PC-9 (cell line): ENCODE measurements around the gene ZBED1. TPM values are rescaled to one million over a fixed set of nuclear protein-coding genes. Genes with fewer than 3 reads are reported as not detected.

Experiments used
- BruUV-seq: library from RNA; stranded (reverse); fragments of 400-500 nt; replicated peaks from 2 replicates; lab custom pipeline; 2021; lab: Mats Ljungman, UMichigan
- CTCF ChIA-PET: fragments of 300-600 bp; sonication (Branson Sonifier 250); formaldehyde crosslinking; loops from one replicate; lab custom pipeline; 2022; ENCODE audit warnings: antibody characterized with exemption; lab: Charles Lee
- POLR2A ChIA-PET: fragments of 300-600 bp; sonication (Branson Sonifier 250); formaldehyde crosslinking; loops from one replicate; lab custom pipeline; 2022; ENCODE audit warnings: antibody characterized with exemption; ENCODE audit not compliant: unreplicated experiment; lab: Charles Lee
- DNase-seq, 2 experiments: peaks; one replicate each; pipeline versions ENCODE4 v3.0.0 to v3.0.0-alpha.2; 2015 to 2022; ENCODE audit warnings: mixed read lengths in 1 of 2
- H2AFZ ChIP-seq: fragments of 200-600 bp; sonication (generic); 2 replicates; pipeline ENCODE4 v1.8.1; 2017; ENCODE audit warnings: antibody characterized with exemption
- H3F3A ChIP-seq: fragments of 200-600 bp; sonication (generic); 2 replicates; pipeline ENCODE4 v1.8.1; 2017; ENCODE audit warnings: antibody characterized with exemption, mild to moderate bottlenecking, low read depth; ENCODE audit not compliant: insufficient read depth
- H3K27ac ChIP-seq: fragments of 200-600 bp; sonication (generic); 2 replicates; pipeline ENCODE4 v1.6.1; 2016; ENCODE audit warnings: mixed run types
- H3K27me3 ChIP-seq: fragments of 200-600 bp; sonication (generic); 2 replicates; pipeline ENCODE4 v1.6.1; 2016; ENCODE audit warnings: low read depth, mixed run types; ENCODE audit not compliant: insufficient read depth
- H3K36me3 ChIP-seq: fragments of 200-600 bp; sonication (generic); 2 replicates; pipeline ENCODE4 v1.6.1; 2016; ENCODE audit warnings: low read depth, mixed run types
- H3K4me1 ChIP-seq: fragments of 200-600 bp; sonication (generic); replicated peaks from 2 replicates; pipeline ENCODE4 v1.6.1; 2016; ENCODE audit warnings: mixed run types; ENCODE audit not compliant: insufficient read depth
- H3K4me2 ChIP-seq: fragments of 200-600 bp; sonication (generic); 2 replicates; pipeline ENCODE4 v1.6.1; 2017; ENCODE audit warnings: mixed run types
- H3K4me3 ChIP-seq: fragments of 200-600 bp; sonication (generic); 2 replicates; pipeline ENCODE4 v1.6.1; 2016; ENCODE audit warnings: mixed run types
- H3K79me2 ChIP-seq: fragments of 200-600 bp; sonication (generic); 2 replicates; pipeline ENCODE4 v1.6.1; 2017; ENCODE audit warnings: low read depth, mixed run types
- H3K9me2 ChIP-seq: fragments of 200-600 bp; sonication (generic); 2 replicates; pipeline ENCODE4 v1.8.1; 2017; ENCODE audit warnings: mild to moderate bottlenecking; ENCODE audit not compliant: insufficient read depth
- H3K9me3 ChIP-seq: fragments of 200-600 bp; sonication (generic); 2 replicates; pipeline ENCODE4 v1.8.1; 2016; ENCODE audit warnings: low read depth; ENCODE audit not compliant: insufficient read depth
- H4K20me1 ChIP-seq: fragments of 200-600 bp; sonication (generic); 2 replicates; pipeline ENCODE4 v1.8.1; 2017; ENCODE audit not compliant: insufficient read depth
- CTCF ChIP-seq: fragments of 200-600 bp; sonication (generic); conservative IDR thresholded peaks from 2 replicates; pipeline ENCODE4 v1.6.1; 2017; ENCODE audit warnings: mixed run types, antibody characterized with exemption, mild to moderate bottlenecking, moderate library complexity
- EZH2 ChIP-seq: fragments of 200-600 bp; sonication (generic); IDR thresholded peaks from 2 replicates; pipeline ENCODE4 v1.8.0; 2017; ENCODE audit warnings: antibody characterized with exemption, low read depth
- intact Hi-C: fragments of 100-400 bp; cut with micrococcal nuclease; formaldehyde crosslinking; loops from one replicate; pipeline ENCODE4 v1.10.0; 2022; ENCODE audit not compliant: unreplicated experiment
- total RNA-seq: library from RNA; stranded (reverse); gene quantifications from 2 replicates; pipeline ENCODE4 v1.2.3, GENCODE V29; 2021

ZBED1 gene
- total RNA-seq, 1 experiment from 2014 or later: 11.1 TPM

DNA sequence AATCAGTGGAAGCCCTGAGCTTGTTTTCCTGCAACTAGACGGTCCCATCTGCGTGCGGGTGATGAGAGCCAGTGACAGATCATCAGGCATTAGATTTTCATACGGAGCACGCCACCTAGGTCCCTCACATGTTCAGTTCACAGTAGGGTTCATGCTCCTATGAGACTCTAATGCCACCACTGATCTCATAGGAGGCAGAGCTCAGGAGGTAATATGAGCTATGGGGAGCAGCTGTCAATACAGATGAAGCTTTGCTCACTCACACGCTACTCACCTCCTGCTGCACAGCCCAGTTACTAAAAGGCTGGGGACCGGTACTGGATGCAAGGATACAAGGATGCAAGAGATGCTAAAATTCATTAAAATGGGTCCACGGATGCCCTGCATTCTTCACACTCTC, 61.2 kb downstream of the ZBED1 start:
- no peaks in the 10 kb centered on the region for H3K9me3 ChIP-seq
- H2AFZ ChIP-seq: no peak overlapping the region
- H3K36me3 ChIP-seq: no peaks in the 10 kb centered on the region
- intact Hi-C loops: no loop called here
- no peaks in the 10 kb centered on the region for H3K79me2 ChIP-seq
- no peaks in the 10 kb centered on the region for H3K9me2 ChIP-seq
- H3K27ac ChIP-seq: no peak overlapping the region
- no TSS peak for BruUV-seq
- no peaks in the 10 kb centered on the region; the same call in 1 of the 2 replicates for H4K20me1 ChIP-seq
- no peaks in the 10 kb centered on the region for H3K27me3 ChIP-seq
- H3F3A ChIP-seq: no peaks in the 10 kb centered on the region
- no peak overlapping the region for H3K4me2 ChIP-seq
- no peaks in the 10 kb centered on the region for H3K4me1 ChIP-seq
- CTCF ChIA-PET: no interaction called here
- no peak for TF ChIP-seq EZH2
- no peak for TF ChIP-seq CTCF
- no peak overlapping the region for H3K4me3 ChIP-seq
- POLR2A ChIA-PET: no interaction called here
- no peak for DNase-seq

Other genes starting within 250 kb of the ZBED1 start
- gene DHRSX, start within 50 bp of the ZBED1 start, total RNA-seq: 13.2 and 15.2 TPM in 2 replicates
- 159 and 203 TPM in 2 replicates for gene CD99, start 190.3 kb upstream of the ZBED1 start, total RNA-seq